ENCODE measurements around the gene CNTNAP2.
"Not testable (repeated sequence)": the region's sequence is repeated elsewhere in the genome, so short reads cannot be mapped to it uniquely, and the experiment has no call there.

CNTNAP2 gene

DNA sequence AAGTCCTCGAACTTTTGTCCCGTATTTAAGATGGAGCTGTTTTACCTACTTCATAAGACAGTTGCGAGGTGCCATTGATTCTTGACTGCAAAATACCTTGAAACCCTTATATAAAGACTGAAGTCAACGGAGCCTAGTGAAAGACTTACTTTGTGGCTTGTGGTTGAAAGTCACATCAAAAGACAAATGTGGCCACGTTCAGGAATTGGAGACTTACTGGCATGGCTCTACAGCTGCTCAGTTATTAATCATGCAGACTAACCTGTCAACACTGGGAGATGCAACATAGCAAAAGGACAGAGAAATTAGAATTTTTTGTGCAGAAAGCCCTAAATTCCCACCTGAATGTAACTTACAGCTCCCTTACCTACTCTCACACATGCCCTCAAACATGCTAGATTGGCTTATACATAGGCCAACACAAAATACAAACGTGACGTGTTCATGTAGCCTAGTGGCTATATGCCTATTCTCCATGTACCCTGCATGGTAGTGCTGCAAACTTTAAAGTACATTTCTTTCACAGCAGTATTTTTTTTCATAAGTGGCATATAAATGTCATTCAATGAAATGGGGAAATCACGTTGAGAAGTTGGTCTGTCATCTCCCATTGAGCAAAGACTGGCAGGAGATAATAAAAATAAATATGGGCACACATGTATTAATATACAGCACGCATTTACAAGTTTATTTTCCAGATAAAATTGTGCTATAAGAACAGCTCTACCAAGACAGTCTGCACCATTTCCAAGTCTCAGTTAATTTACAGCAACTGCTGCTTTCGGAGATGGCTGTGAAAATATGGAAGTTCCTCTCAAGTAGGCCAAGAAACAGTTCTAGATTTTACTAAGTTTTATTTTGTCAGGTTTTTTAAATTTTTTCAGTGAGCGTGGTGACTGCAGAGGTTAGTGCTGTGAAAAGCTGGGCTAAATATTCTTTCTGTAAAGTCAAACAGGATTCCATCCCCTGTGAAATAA lies 2303.5 kb downstream of the CNTNAP2 start:
- TF ChIP-seq, protein P1, sequence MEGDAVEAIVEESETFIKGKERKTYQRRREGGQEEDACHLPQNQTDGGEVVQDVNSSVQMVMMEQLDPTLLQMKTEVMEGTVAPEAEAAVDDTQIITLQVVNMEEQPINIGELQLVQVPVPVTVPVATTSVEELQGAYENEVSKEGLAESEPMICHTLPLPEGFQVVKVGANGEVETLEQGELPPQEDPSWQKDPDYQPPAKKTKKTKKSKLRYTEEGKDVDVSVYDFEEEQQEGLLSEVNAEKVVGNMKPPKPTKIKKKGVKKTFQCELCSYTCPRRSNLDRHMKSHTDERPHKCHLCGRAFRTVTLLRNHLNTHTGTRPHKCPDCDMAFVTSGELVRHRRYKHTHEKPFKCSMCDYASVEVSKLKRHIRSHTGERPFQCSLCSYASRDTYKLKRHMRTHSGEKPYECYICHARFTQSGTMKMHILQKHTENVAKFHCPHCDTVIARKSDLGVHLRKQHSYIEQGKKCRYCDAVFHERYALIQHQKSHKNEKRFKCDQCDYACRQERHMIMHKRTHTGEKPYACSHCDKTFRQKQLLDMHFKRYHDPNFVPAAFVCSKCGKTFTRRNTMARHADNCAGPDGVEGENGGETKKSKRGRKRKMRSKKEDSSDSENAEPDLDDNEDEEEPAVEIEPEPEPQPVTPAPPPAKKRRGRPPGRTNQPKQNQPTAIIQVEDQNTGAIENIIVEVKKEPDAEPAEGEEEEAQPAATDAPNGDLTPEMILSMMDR (IDR thresholded peaks at IDR 0.05; ENCODE audit: low read depth, low read length, missing control alignments): no peak
- DNase-seq (ENCODE audit: extremely low read depth, low read depth): no peak
- H3K4me3 ChIP-seq (replicated peaks; ENCODE audit: low read depth, low read length): no peak overlapping the region

DNA sequence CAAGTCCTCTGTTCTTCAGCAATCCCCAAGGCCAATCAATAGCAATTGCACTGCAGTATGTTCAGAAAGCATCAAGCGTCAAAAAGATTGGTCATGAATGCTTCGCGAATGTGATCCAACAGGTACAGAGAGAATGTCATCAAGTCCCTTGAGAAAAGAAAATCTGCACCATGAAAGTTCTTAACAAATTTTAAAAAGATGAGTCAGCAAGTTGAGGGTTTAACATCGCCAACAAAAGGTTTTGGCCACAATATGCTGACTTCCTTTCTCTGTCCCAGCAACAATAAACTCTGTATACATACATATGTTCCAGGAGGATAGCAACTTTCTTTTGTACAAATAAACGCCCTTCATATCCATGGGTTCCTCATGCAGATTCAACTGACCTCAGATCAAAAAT lies 2305.4 kb downstream of the CNTNAP2 start:
- DNase-seq (ENCODE audit: extremely low read depth, low read depth): no peak
- no peak overlapping the region for H3K4me3 ChIP-seq (replicated peaks; ENCODE audit: low read depth, low read length)
- TF ChIP-seq, protein P1 (IDR thresholded peaks at IDR 0.05; ENCODE audit: low read depth, low read length, missing control alignments): no peak

DNA sequence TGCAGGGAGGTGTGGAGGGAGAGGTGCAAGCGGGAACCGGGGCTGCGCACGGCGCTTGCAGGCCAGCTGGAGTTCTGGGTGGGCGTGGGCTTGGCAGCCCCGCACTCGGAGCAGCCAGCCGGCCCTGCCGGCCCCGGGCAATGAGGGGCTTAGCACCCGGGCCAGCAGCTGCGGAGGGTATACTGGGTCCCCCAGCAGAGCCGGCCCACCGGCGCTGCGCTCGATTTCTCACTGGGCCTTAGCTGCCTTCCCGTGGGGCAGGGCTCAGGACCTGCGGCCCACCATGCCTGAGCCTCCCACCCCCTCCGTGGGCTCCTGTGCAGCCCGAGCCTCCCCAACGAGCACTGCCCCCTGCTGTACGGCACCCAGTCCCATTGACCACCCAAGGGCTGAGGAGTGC lies 2309.8 kb downstream of the CNTNAP2 start:
- not testable (repeated sequence) for H3K4me3 ChIP-seq (replicated peaks; ENCODE audit: low read depth, low read length); DNase-seq (ENCODE audit: extremely low read depth, low read depth)

DNA sequence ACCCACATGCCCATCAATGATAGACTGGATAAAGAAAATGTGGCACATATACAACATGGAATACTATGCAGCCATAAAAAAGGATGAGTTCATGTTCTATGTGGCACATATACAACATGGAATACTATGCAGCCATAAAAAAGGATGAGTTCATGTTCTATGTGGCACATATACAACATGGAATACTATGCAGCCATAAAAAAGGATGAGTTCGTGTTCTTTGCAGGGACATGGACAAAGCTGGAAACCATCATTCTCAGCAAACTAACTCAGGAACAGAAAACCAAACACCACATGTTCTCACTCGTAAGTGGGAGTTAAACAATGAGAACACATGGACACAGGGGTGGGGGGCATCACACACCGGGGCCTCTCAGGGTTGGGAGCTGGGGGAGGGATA lies 2314.1 kb downstream of the CNTNAP2 start:
- not testable (repeated sequence) for H3K4me3 ChIP-seq (replicated peaks; ENCODE audit: low read depth, low read length); DNase-seq (ENCODE audit: extremely low read depth, low read depth)

DNA sequence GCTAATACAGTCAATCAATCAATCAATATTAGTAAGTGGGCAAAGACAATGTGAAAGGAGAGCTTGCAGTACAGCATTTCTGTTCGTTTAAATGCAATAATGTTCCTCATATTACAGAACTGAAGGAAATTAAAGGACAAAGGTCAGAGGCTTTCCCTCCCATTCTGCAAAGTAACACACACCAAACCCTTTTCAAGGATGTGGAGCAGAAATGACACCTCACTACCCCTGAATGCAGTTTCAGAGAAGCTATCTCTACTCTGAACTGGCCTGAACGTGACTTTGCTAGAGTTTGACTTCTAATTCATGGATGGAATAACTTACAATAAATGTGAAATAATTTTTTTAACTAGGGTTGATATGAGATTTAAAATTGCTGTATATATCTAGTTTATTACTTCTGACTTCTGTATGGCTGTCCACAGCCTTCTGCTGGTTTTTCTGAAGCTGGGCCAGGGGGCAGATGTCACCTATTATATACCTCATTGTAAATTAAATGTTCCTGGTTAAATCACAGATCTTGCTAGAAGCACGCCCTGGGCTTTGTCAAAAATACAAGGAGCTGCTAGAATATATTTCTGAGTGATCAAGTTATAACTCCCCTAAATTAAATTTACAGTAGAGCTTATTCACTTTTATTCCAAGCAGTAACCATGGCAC lies 2317.1 kb downstream of the CNTNAP2 start:
- DNase-seq (ENCODE audit: extremely low read depth, low read depth): no peak
- TF ChIP-seq, protein P1 (IDR thresholded peaks at IDR 0.05; ENCODE audit: low read depth, low read length, missing control alignments): no peak
- no peak overlapping the region for H3K4me3 ChIP-seq (replicated peaks; ENCODE audit: low read depth, low read length)

DNA sequence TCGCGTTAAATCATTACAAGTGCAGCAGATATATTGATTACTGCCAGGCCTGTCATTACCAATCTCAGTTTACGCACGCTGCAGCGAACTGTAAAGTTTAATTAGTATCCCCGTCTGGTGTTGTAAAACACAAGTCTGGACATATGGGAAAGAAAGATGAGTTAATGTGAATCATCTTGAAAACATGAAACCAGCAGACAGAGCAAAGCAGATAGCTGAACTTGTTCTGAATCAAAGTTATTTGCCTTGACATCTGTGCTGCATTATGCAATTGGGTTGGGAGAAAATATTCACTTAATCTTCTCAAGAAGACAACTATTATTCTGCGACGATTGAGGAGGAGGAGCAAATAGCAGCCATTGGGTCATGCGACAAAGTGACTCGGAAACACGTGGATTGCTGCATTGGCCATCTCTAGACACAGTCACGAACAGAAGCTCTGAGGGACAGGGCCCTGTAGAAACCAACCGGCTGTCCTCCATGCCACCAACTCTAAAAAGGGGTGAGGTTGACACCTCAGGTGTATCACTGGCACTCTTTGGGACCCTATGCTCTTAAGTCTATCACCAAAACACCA lies 2317.7 kb downstream of the CNTNAP2 start:
- TF ChIP-seq, protein P1 (IDR thresholded peaks at IDR 0.05; ENCODE audit: low read depth, low read length, missing control alignments): no peak
- no peak for DNase-seq (ENCODE audit: extremely low read depth, low read depth)
- H3K4me3 ChIP-seq (replicated peaks; ENCODE audit: low read depth, low read length): no peak overlapping the region

DNA sequence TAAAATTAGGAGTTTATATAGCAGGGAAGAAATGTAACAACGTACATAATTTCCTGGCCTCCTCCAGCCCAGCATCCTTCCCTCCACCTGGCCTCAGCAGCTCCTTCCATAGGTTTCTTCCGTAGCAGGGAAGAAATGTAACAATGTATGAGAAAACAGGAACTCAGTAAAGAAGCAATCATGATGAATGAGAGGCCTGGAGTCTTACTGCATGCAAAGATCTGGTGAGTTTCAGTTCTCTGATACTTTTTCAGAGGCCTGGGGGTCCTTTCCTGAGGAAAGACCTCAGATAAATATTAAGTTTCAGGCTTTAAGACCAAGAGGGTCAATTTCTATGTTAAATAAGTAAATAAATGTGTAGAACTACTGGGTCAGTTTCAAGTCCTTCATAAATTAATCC lies 2318.3 kb downstream of the CNTNAP2 start:
- TF ChIP-seq, protein P1 (IDR thresholded peaks at IDR 0.05; ENCODE audit: low read depth, low read length, missing control alignments): no peak
- H3K4me3 ChIP-seq (replicated peaks; ENCODE audit: low read depth, low read length): no peak overlapping the region
- DNase-seq (ENCODE audit: extremely low read depth, low read depth): no peak
